ENCODE measurements around the gene SCAPER. TPM values are rescaled to one million over a fixed set of nuclear protein-coding genes. Genes with fewer than 3 reads are reported as not detected.

The SCAPER gene
- total RNA-seq, 1 donor from 2014 or later = 58.0 TPM

DNA sequence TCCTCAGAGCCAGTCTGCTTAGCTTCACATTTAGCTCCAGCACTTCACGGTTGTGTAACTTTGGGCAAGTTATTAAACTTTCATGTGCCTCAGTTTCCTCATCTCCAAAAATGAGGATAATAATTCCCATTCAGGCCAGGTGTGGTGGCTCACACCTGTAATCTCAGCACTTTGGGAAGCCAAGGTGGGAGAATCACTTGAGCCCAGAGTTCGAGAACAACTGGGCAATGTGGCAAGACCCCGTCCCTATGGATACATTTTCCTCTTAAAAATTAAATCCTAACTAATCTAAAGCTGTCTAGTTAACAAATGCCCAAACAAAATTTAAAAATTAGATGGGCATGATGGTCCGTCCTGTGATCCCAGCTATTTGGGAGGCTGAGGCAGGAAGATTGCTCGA is 33.6 kb upstream of the SCAPER start:
- Mint-ChIP-seq H3K36me3 (ENCODE audit: unreplicated experiment) (no peaks in the 10 kb centered on the region), H3K27ac (ENCODE audit: unreplicated experiment) (no peak overlapping the region), H3K4me1 (ENCODE audit: low read depth, unreplicated experiment) (peaks cover 4% of the 10 kb centered on the region), H3K9me3 (ENCODE audit: unreplicated experiment) (no peaks in the 10 kb centered on the region), H3K27me3 (ENCODE audit: unreplicated experiment) (peaks cover 2% of the 10 kb centered on the region), H3K4me3 (ENCODE audit: unreplicated experiment) (no peak overlapping the region)
- DNase-seq = no peak
- TF ChIP-seq CTCF (IDR thresholded peaks at IDR 0.05; ENCODE audit: partially characterized antibody, unreplicated experiment) = no peak

- H3K9me3 Mint-ChIP-seq (ENCODE audit: unreplicated experiment) = no peaks in the 10 kb centered on the region
- TF ChIP-seq CTCF (IDR thresholded peaks at IDR 0.05; ENCODE audit: partially characterized antibody, unreplicated experiment) = no peak
- H3K4me1 Mint-ChIP-seq (ENCODE audit: low read depth, unreplicated experiment) = peaks cover 11% of the 10 kb centered on the region
- DNase-seq = no peak
- H3K27ac Mint-ChIP-seq (ENCODE audit: unreplicated experiment) = no peak overlapping the region
- no peaks in the 10 kb centered on the region for H3K36me3 Mint-ChIP-seq (ENCODE audit: unreplicated experiment)
- peaks cover 4% of the 10 kb centered on the region for H3K27me3 Mint-ChIP-seq (ENCODE audit: unreplicated experiment)
- H3K4me3 Mint-ChIP-seq (ENCODE audit: unreplicated experiment) = no peak overlapping the region
Measured at GRCh38 chr15:76936671-76937070, 31.5 kb upstream of the SCAPER start.

- Mint-ChIP-seq H3K27ac (ENCODE audit: unreplicated experiment) (no peak overlapping the region), H3K4me3 (ENCODE audit: unreplicated experiment) (no peak overlapping the region), H3K9me3 (ENCODE audit: unreplicated experiment) (no peaks in the 10 kb centered on the region), H3K4me1 (ENCODE audit: low read depth, unreplicated experiment) (peaks cover 16% of the 10 kb centered on the region), H3K27me3 (ENCODE audit: unreplicated experiment) (peaks cover 4% of the 10 kb centered on the region), H3K36me3 (ENCODE audit: unreplicated experiment) (no peaks in the 10 kb centered on the region)
- no peak for TF ChIP-seq CTCF (IDR thresholded peaks at IDR 0.05; ENCODE audit: partially characterized antibody, unreplicated experiment)
- DNase-seq = no peak
Measured at GRCh38 chr15:76935620-76936019, 30.5 kb upstream of the SCAPER start.

DNA sequence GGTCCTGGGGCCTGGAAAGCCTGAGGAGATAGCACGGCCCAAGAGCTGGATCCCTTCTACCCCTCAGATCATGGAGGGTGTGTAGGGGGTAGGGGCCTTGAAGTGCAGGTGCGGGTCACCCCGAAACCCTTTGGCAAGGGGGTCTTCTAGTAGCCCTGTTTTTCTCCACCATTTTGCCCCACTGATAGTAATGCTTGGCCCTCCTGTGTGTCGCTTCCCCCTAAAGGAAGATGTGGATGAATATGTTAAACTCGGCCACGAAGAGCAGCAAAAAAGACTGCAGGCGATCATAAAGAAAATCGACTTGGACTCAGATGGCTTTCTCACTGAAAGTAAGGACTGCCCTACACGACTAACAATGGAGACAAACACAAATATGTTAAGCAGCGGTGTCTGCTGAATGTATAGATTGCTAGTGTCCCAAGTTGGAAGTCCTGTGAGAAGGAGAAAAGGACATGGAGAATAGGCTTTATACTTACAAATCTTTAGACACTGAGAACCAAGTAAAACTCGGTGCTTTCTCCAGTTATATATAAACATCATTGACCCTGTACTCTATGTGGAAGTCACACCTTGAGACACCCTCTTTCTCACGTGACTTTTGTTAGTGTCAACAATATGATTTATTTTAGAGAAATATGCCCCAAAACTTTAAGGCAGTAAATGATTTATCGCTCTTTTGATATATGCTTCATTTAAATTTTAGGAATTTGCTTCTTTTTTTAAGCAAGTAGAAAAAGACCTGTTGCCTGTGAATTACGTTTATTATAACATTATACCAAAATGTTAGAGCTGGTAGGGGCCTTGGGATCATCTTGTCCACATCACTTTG is 27.2 kb upstream of the SCAPER start:
- Mint-ChIP-seq H3K4me1 (ENCODE audit: low read depth, unreplicated experiment) (peaks cover 18% of the 10 kb centered on the region), H3K27me3 (ENCODE audit: unreplicated experiment) (peaks cover 4% of the 10 kb centered on the region)
- TF ChIP-seq CTCF (IDR thresholded peaks at IDR 0.05; ENCODE audit: partially characterized antibody, unreplicated experiment) = no peak

GRCh38 chr15:76931397-76932134 is 26.4 kb upstream of the SCAPER start, which contains the start of gene RCN2:
Gene RCN2 (plus strand): TSS chr15:76931749. CDS start chr15:76931842, 93 bp downstream.
- no peaks in the 10 kb centered on the region for H3K9me3 Mint-ChIP-seq (ENCODE audit: unreplicated experiment)
- no peaks in the 10 kb centered on the region for H3K36me3 Mint-ChIP-seq (ENCODE audit: unreplicated experiment)
- no peak for TF ChIP-seq CTCF (IDR thresholded peaks at IDR 0.05; ENCODE audit: partially characterized antibody, unreplicated experiment)
- peaks cover 2% of the 10 kb centered on the region for H3K27me3 Mint-ChIP-seq (ENCODE audit: unreplicated experiment)
- peak within 1 kb of the TSS; percentile 95 for H3K4me3 Mint-ChIP-seq (ENCODE audit: unreplicated experiment)
- peaks cover 18% of the 10 kb centered on the region for H3K4me1 Mint-ChIP-seq (ENCODE audit: low read depth, unreplicated experiment)
- peak within 1 kb of the TSS; percentile 96 for H3K27ac Mint-ChIP-seq (ENCODE audit: unreplicated experiment)
- peak; percentile 95 for DNase-seq

More for the DNA sequence above, 27.2 kb upstream of the SCAPER start:
- no peaks in the 10 kb centered on the region for H3K9me3 Mint-ChIP-seq (ENCODE audit: unreplicated experiment)
- H3K36me3 Mint-ChIP-seq (ENCODE audit: unreplicated experiment) = no peaks in the 10 kb centered on the region
- H3K27ac Mint-ChIP-seq (ENCODE audit: unreplicated experiment) = peak overlapping the region; percentile 96
- H3K4me3 Mint-ChIP-seq (ENCODE audit: unreplicated experiment) = peak overlapping the region; percentile 95
- DNase-seq = no peak
